Stimulated activated CD8-positive, alpha-beta memory T cell treated with anti-CD3 and anti-CD28 coated beads, Interleukin-15, amount 100 ng/mL, for 4 hours (primary cell): ENCODE results near the gene CT47A1.
"Not testable (repeated sequence)": the region's sequence is repeated elsewhere in the genome, so short reads cannot be mapped to it uniquely, and the experiment has no call there.

Experiments
- DNase-seq, 2 donors: peaks; one replicate each; pipeline ENCODE4 v3.0.0-alpha.2; 2020; ENCODE audit warnings: low read depth in 2 of 2

The CT47A1 gene

GRCh38 chrX:120985660-120986059, at the start of gene CT47A1:
Gene CT47A1 (minus strand): TSS chrX:120985760. CDS start chrX:120985529, 231 bp downstream.
- not testable (repeated sequence) for DNase-seq

- no peak for DNase-seq
These were observed 47.0 kb upstream of the CT47A1 start for GRCh38 chrX:121032531-121032930.

- DNase-seq: no peak
These were observed 44.5 kb upstream of the CT47A1 start for GRCh38 chrX:121030083-121030482.

- no peak for DNase-seq
These were observed 42.9 kb upstream of the CT47A1 start for GRCh38 chrX:121028419-121028818.

- DNase-seq: no peak
These were observed 29.3 kb upstream of the CT47A1 start for GRCh38 chrX:121014826-121015225.

- DNase-seq: no peak
These were observed 28.4 kb upstream of the CT47A1 start for GRCh38 chrX:121013897-121014455.

- DNase-seq: no peak
These were observed 25.7 kb upstream of the CT47A1 start for GRCh38 chrX:121011254-121011653.

- no peak for DNase-seq
These were observed 24.7 kb upstream of the CT47A1 start for GRCh38 chrX:121010218-121010617.

GRCh38 chrX:121009764-121010163, 24.2 kb upstream of the CT47A1 start:
- DNase-seq: no peak

- DNase-seq: no peak
These were observed 23.4 kb upstream of the CT47A1 start for GRCh38 chrX:121008920-121009319.

- no peak for DNase-seq
These were observed 15.0 kb upstream of the CT47A1 start for GRCh38 chrX:121000589-121000988.

GRCh38 chrX:120999413-120999812, 13.9 kb upstream of the CT47A1 start:
- no peak for DNase-seq

GRCh38 chrX:120956500-120956899, 29.1 kb downstream of the CT47A1 start, which contains the start of gene CT47A7:
Gene CT47A7 (minus strand): TSS chrX:120956600. CDS start chrX:120956345, 255 bp downstream.
- not testable (repeated sequence) for DNase-seq
